PC-3 (cell line): ENCODE measurements around the gene ZDHHC7. TPM values are rescaled to one million over a fixed set of nuclear protein-coding genes. Genes with fewer than 3 reads are reported as not detected.

Source experiments
- ATAC-seq: fragments of 200-7000 bp; cut with Tn5 transposase; 2 replicates; pipeline ENCODE4 v1.9.1; 2020; ENCODE audit warnings: mild to moderate bottlenecking, moderate library complexity
- BruUV-seq: library from RNA; stranded (reverse); fragments of 400-500 nt; replicated peaks from 2 replicates; lab custom pipeline; 2021; lab: Mats Ljungman, UMichigan
- CTCF ChIA-PET: fragments of 300-600 bp; sonication (Branson Sonifier 250); formaldehyde crosslinking; loops from one replicate; lab custom pipeline; 2022; ENCODE audit warnings: antibody characterized with exemption; lab: Charles Lee
- POLR2A ChIA-PET: fragments of 300-600 bp; sonication (Branson Sonifier 250); formaldehyde crosslinking; loops from one replicate; lab custom pipeline; 2022; ENCODE audit warnings: antibody characterized with exemption; ENCODE audit not compliant: unreplicated experiment; lab: Charles Lee
- DNase-seq: peaks from one replicate; pipeline ENCODE4 v3.0.0-alpha.2; 2015
- H2AFZ ChIP-seq: fragments of 300-600 bp; sonication (generic); 2 replicates; pipeline ENCODE4 v1.6.0; 2016; ENCODE audit warnings: antibody characterized with exemption, low read length
- H3F3A ChIP-seq: fragments of 300-600 bp; sonication (generic); one replicate; pipeline ENCODE4 v1.6.0; 2017; ENCODE audit warnings: antibody characterized with exemption, low read length, control low read depth, mild to moderate bottlenecking; ENCODE audit not compliant: unreplicated experiment
- H3K27ac ChIP-seq: fragments of 300-600 bp; sonication (generic); 2 replicates; pipeline ENCODE4 v1.5.1; 2016; ENCODE audit warnings: mild to moderate bottlenecking, low read length
- H3K27me3 ChIP-seq: fragments of 300-600 bp; sonication (generic); 2 replicates; pipeline ENCODE4 v1.6.1; 2016; ENCODE audit warnings: low read length, mixed read lengths
- H3K36me3 ChIP-seq: fragments of 300-600 bp; sonication (generic); 2 replicates; pipeline ENCODE4 v1.6.1; 2016; ENCODE audit warnings: low read depth, mixed run types, low read length, mixed read lengths
- H3K4me1 ChIP-seq: fragments of 300-600 bp; sonication (generic); 2 replicates; pipeline ENCODE4 v1.5.1; 2016; ENCODE audit warnings: low read length; ENCODE audit not compliant: insufficient read depth
- H3K4me2 ChIP-seq: fragments of 300-600 bp; sonication (generic); 2 replicates; pipeline ENCODE4 v1.6.0; 2016; ENCODE audit warnings: low read length
- H3K4me3 ChIP-seq: fragments of 300-600 bp; sonication (generic); 2 replicates; pipeline ENCODE4 v1.5.1; 2016; ENCODE audit warnings: mild to moderate bottlenecking, low read length, mixed read lengths
- H3K79me2 ChIP-seq: fragments of 300-600 bp; sonication (generic); 2 replicates; pipeline ENCODE4 v1.6.1; 2017; ENCODE audit warnings: low read length, mixed read lengths
- H3K9ac ChIP-seq: fragments of 300-600 bp; sonication (generic); 2 replicates; pipeline ENCODE4 v1.6.0; 2016; ENCODE audit warnings: mild to moderate bottlenecking, low read length
- H3K9me2 ChIP-seq: fragments of 300-600 bp; sonication (generic); replicated peaks from 2 replicates; pipeline ENCODE4 v1.6.1; 2016; ENCODE audit warnings: mixed run types, low read length, mixed read lengths
- H3K9me3 ChIP-seq: fragments of 300-600 bp; sonication (generic); 2 replicates; pipeline ENCODE4 v1.6.1; 2016; ENCODE audit warnings: low read length, mixed read lengths
- H4K20me1 ChIP-seq: fragments of 300-600 bp; sonication (generic); 2 replicates; pipeline ENCODE4 v1.6.1; 2016; ENCODE audit warnings: low read length, mixed read lengths
- EZH2 ChIP-seq: fragments of 300-600 bp; sonication (generic); IDR thresholded peaks from one replicate; pipeline ENCODE4 v1.6.1; 2017; ENCODE audit warnings: antibody characterized with exemption, mild to moderate bottlenecking, low read length; ENCODE audit not compliant: unreplicated experiment
- EZH2phosphoT487 ChIP-seq: fragments of 300-600 bp; sonication (generic); IDR thresholded peaks from 2 replicates; pipeline ENCODE4 v1.6.1; 2018; ENCODE audit warnings: mild to moderate bottlenecking, antibody characterized with exemption, low read length, borderline replicate concordance
- intact Hi-C: fragments of 100-400 bp; cut with micrococcal nuclease; formaldehyde crosslinking; loops from 2 replicates; pipeline ENCODE4 v1.9.0; 2023
- total RNA-seq: library from RNA; depleted of rRNA; stranded (reverse); fragments of >200 nt; gene quantifications from 2 replicates; pipeline ENCODE4 v1.2.3, GENCODE V29; 2014
- TF ChIP-seq, protein P1 (sequence below): fragments of 300-600 bp; sonication (generic); conservative IDR thresholded peaks from 2 replicates; pipeline ENCODE4 v1.5.1; 2017; ENCODE audit warnings: antibody characterized with exemption, low read depth, mild to moderate bottlenecking, low read length

ZDHHC7 gene
- total RNA-seq, 1 experiment from 2014 or later, result 42.1 TPM

DNA sequence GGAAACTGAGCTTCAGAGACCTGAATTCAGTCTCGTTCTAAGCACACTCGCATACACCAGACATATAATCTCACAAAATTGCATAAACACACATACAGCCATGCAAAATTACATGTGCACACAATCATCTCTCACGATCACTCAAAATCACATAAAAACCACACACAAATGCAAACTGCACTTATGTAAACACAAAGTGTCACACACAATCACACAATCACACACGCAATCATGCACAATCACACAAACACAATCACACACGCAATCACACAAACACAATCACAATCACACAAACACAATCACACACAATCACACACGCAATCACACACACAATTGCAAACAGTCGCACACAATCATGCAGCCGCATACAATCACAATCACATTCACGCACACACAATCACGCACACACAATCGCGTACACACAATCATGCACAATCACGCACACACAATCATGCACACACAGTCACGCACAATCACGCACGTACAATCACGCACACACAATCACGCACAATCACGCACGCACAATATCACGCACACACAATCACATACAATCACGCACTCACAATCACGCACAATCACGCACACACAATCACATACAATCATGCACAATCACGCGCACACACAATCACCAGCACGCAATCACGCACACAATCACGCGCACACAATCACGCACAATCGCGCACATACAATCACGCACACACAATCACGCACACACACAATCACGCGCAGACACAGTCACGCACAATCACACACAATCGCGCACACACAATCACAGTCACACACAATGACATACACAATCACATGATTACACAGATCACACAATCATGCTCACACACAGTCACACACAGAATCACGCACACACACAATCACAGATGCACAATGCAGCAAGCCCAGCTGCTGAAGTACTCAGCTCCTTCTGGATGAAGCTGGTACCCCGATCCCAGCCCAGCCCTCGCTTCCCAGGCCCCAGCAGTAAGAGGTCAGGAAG, 45.6 kb downstream of the ZDHHC7 start:
- H3K9me2 ChIP-seq, result no peaks in the 10 kb centered on the region
- H4K20me1 ChIP-seq, result no peaks in the 10 kb centered on the region
- CTCF ChIA-PET, result interaction anchor here (0.7 kb wide), 1 partner anchor 125 kb away, joined by 3 read pairs; no protein-coding TSS in a partner anchor
- ATAC-seq (no peak), DNase-seq (no peak)
- H3K27ac ChIP-seq, result no peak overlapping the region
- no TSS peak for BruUV-seq
- no peaks in the 10 kb centered on the region for H3K79me2 ChIP-seq
- H3K4me2 ChIP-seq, result no peak overlapping the region
- no peaks in the 10 kb centered on the region for H3K36me3 ChIP-seq
- TF ChIP-seq EZH2phosphoT487 (no peak), EZH2 (no peak)
- TF ChIP-seq, protein P1, sequence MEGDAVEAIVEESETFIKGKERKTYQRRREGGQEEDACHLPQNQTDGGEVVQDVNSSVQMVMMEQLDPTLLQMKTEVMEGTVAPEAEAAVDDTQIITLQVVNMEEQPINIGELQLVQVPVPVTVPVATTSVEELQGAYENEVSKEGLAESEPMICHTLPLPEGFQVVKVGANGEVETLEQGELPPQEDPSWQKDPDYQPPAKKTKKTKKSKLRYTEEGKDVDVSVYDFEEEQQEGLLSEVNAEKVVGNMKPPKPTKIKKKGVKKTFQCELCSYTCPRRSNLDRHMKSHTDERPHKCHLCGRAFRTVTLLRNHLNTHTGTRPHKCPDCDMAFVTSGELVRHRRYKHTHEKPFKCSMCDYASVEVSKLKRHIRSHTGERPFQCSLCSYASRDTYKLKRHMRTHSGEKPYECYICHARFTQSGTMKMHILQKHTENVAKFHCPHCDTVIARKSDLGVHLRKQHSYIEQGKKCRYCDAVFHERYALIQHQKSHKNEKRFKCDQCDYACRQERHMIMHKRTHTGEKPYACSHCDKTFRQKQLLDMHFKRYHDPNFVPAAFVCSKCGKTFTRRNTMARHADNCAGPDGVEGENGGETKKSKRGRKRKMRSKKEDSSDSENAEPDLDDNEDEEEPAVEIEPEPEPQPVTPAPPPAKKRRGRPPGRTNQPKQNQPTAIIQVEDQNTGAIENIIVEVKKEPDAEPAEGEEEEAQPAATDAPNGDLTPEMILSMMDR, result no peak
- H3K9me3 ChIP-seq, result no peaks in the 10 kb centered on the region
- no peak overlapping the region for H3K9ac ChIP-seq
- POLR2A ChIA-PET, result no interaction called here
- no peaks in the 10 kb centered on the region for H3K4me1 ChIP-seq
- intact Hi-C loops, result no loop called here
- no peaks in the 10 kb centered on the region for H3F3A ChIP-seq
- H3K27me3 ChIP-seq, result no peaks in the 10 kb centered on the region
- H3K4me3 ChIP-seq, result no peak overlapping the region
- no peak overlapping the region for H2AFZ ChIP-seq

DNA sequence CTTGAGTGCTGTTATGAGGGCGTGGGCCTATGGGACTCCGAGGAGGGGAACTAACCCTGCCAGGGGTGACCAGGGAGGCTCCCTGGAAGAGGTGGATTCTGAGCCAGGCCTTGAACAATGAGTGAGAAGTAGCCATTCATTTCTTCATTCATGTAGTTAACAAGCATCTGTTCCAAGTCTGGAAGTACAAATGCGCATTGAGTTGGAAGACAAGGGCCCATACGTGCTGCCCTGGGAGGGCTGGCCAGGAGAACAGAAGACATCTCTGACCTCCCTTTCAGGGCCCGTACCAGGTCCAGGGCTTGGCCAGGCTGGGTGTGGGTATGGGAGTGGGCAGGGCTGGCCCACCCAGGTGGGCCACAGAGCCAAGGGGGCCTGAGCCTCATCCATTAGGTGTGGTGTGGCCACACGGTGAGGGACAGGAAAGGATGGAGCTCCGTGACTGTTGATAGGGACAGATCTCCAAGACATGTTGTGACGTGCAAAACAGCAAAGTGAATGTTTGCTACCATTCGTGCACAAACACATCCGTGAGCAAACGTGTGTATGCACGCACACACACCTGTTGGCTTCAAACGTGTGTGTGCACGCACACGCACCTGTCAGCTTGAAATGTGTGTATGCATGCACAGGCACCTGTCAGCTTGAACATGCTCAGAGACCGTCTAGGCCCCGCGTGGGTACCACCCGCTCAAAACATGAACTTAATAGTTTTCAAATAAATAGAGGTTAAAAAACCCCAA, 46.8 kb downstream of the ZDHHC7 start:
- ChIA-PET CTCF (no interaction called here), POLR2A (no interaction called here)

More for the DNA sequence above, 46.8 kb downstream of the ZDHHC7 start:
- no peaks in the 10 kb centered on the region for H3K9me3 ChIP-seq
- H3K4me3 ChIP-seq, result no peak overlapping the region
- intact Hi-C loops, result no loop called here
- H2AFZ ChIP-seq, result no peak overlapping the region
- H4K20me1 ChIP-seq, result no peaks in the 10 kb centered on the region
- no peaks in the 10 kb centered on the region for H3K36me3 ChIP-seq
- no peaks in the 10 kb centered on the region for H3K9me2 ChIP-seq
- H3K9ac ChIP-seq, result no peak overlapping the region
- H3K27ac ChIP-seq, result no peak overlapping the region
- no peaks in the 10 kb centered on the region for H3F3A ChIP-seq
- TF ChIP-seq EZH2phosphoT487 (no peak), EZH2 (no peak)
- TF ChIP-seq, protein P1, result no peak
- no peak overlapping the region for H3K4me2 ChIP-seq
- no peaks in the 10 kb centered on the region for H3K4me1 ChIP-seq
- DNase-seq (no peak), ATAC-seq (no peak)
- BruUV-seq, result no TSS peak
- no peaks in the 10 kb centered on the region for H3K79me2 ChIP-seq
- no peaks in the 10 kb centered on the region for H3K27me3 ChIP-seq
